H1 (cell line): ENCODE data around the gene CRCP. TPM values are rescaled to one million over a fixed set of nuclear protein-coding genes. Genes with fewer than 3 reads are reported as not detected.

ENCODE experiments used
- CREB1 ChIP-seq: IDR thresholded peaks from 2 replicates; pipeline ENCODE4 v1.6.1; 2012; ENCODE audit warnings: inconsistent platforms
- EP300 ChIP-seq, 2 experiments: IDR thresholded peaks; 1 replicate in 1 of 2; 2 replicates in 1 of 2; pipeline ENCODE4 v1.6.1; 2011 to 2012; ENCODE audit warnings: low read depth in 2 of 2, low read length in 2 of 2, mild to moderate bottlenecking in 2 of 2, borderline replicate concordance in 1 of 2, inconsistent platforms in 1 of 2, moderate library complexity in 1 of 2
- KDM1A ChIP-seq: fragments of 200-600, 300-600 bp; sonication (generic); IDR thresholded peaks from 2 replicates; pipeline ENCODE4 v1.7.1; 2016; ENCODE audit warnings: mild to moderate bottlenecking, low read length, borderline replicate concordance
- SIRT6 ChIP-seq: IDR thresholded peaks from one replicate; pipeline ENCODE4 v1.7.1; 2012; ENCODE audit warnings: low read length, inconsistent platforms
- YY1 ChIP-seq: IDR thresholded peaks from 2 replicates; pipeline ENCODE4 v1.6.1; 2011; ENCODE audit warnings: low read depth, mild to moderate bottlenecking, low read length
- polyA plus RNA-seq, 7 experiments: library from polyadenylated mRNA; depleted of rRNA in 3 of 7; stranded (reverse) in 5 of 7; unstranded in 2 of 7; fragments of >200 nt in 5 of 7; fragments of 200-250 nt in 2 of 7; gene quantifications; 1 replicate in 5 of 7; 2 replicates in 1 of 7; 4 replicates in 1 of 7; pipeline versions ENCODE4 v1.2.1 to v1.2.3, GENCODE V29; 2011 to 2013; ENCODE audit warnings: missing spikeins in 2 of 7, mixed read lengths in 2 of 7
- total RNA-seq: library from RNA; stranded (reverse); fragmentation: NEBNext Ultra II Directional; extraction: Animal tissue kit (Norgen Biotek cat#: 25700); gene quantifications from 2 replicates; pipeline ENCODE4 v1.2.1, GENCODE V29; 2021
- TF ChIP-seq, protein P1 (sequence below): fragments of 300-600 bp; sonication (generic); IDR thresholded peaks from 2 replicates; pipeline ENCODE4 v1.7.1; 2012; ENCODE audit warnings: low read length, moderate library complexity, mild to moderate bottlenecking, inconsistent platforms; ENCODE audit not compliant: insufficient replicate concordance
- TF ChIP-seq, protein P2 (sequence below): IDR thresholded peaks from 2 replicates; pipeline ENCODE4 v1.6.1; 2012; ENCODE audit warnings: inconsistent platforms
- TF ChIP-seq, protein P3 (sequence below): IDR thresholded peaks from 2 replicates; pipeline ENCODE4 v1.6.1; 2012; ENCODE audit warnings: low read length, inconsistent platforms

CRCP gene
- total and polyA plus RNA-seq, 2 of the 8 experiments (the other 6 are each of a cell fraction or from before 2014, with no cell fraction given) = 15.0 to 29.3 TPM

DNA sequence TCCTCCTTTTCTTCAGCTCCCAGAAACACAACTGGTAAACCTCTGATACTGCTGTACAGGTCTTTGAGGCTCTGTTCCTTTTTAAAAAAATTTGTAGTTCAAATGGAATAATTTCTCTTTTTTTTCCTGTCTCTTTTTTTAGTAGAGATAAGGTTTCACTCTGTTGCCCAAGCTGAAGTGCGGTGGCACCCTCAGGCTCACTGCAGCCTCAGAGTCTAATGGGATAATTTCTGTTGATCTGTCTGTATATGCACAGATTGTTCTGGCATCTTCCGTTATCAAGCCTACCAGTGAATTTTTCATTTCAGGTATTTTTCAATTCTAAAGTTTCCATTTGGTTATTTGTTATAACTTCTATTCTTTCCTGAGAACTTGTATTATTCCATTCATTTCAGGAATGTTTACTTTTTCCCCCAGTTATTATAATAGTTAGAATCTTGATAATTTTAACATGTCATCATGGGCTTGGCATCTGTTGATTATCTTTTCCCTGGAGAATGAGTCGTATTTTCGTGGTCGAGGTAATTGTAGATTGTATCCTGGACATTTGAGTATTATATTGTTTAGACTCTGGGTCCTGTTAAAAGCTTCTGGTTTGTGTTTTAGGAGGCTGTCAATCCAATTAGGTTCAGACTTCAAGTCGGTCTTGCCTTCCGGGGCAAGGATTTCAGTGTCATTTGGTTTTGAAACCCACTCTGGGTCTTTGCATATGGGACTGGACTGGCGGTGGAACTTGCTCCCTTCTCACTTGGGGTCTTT lies 24.5 kb downstream of the CRCP start (continued):
- TF ChIP-seq, protein P1, sequence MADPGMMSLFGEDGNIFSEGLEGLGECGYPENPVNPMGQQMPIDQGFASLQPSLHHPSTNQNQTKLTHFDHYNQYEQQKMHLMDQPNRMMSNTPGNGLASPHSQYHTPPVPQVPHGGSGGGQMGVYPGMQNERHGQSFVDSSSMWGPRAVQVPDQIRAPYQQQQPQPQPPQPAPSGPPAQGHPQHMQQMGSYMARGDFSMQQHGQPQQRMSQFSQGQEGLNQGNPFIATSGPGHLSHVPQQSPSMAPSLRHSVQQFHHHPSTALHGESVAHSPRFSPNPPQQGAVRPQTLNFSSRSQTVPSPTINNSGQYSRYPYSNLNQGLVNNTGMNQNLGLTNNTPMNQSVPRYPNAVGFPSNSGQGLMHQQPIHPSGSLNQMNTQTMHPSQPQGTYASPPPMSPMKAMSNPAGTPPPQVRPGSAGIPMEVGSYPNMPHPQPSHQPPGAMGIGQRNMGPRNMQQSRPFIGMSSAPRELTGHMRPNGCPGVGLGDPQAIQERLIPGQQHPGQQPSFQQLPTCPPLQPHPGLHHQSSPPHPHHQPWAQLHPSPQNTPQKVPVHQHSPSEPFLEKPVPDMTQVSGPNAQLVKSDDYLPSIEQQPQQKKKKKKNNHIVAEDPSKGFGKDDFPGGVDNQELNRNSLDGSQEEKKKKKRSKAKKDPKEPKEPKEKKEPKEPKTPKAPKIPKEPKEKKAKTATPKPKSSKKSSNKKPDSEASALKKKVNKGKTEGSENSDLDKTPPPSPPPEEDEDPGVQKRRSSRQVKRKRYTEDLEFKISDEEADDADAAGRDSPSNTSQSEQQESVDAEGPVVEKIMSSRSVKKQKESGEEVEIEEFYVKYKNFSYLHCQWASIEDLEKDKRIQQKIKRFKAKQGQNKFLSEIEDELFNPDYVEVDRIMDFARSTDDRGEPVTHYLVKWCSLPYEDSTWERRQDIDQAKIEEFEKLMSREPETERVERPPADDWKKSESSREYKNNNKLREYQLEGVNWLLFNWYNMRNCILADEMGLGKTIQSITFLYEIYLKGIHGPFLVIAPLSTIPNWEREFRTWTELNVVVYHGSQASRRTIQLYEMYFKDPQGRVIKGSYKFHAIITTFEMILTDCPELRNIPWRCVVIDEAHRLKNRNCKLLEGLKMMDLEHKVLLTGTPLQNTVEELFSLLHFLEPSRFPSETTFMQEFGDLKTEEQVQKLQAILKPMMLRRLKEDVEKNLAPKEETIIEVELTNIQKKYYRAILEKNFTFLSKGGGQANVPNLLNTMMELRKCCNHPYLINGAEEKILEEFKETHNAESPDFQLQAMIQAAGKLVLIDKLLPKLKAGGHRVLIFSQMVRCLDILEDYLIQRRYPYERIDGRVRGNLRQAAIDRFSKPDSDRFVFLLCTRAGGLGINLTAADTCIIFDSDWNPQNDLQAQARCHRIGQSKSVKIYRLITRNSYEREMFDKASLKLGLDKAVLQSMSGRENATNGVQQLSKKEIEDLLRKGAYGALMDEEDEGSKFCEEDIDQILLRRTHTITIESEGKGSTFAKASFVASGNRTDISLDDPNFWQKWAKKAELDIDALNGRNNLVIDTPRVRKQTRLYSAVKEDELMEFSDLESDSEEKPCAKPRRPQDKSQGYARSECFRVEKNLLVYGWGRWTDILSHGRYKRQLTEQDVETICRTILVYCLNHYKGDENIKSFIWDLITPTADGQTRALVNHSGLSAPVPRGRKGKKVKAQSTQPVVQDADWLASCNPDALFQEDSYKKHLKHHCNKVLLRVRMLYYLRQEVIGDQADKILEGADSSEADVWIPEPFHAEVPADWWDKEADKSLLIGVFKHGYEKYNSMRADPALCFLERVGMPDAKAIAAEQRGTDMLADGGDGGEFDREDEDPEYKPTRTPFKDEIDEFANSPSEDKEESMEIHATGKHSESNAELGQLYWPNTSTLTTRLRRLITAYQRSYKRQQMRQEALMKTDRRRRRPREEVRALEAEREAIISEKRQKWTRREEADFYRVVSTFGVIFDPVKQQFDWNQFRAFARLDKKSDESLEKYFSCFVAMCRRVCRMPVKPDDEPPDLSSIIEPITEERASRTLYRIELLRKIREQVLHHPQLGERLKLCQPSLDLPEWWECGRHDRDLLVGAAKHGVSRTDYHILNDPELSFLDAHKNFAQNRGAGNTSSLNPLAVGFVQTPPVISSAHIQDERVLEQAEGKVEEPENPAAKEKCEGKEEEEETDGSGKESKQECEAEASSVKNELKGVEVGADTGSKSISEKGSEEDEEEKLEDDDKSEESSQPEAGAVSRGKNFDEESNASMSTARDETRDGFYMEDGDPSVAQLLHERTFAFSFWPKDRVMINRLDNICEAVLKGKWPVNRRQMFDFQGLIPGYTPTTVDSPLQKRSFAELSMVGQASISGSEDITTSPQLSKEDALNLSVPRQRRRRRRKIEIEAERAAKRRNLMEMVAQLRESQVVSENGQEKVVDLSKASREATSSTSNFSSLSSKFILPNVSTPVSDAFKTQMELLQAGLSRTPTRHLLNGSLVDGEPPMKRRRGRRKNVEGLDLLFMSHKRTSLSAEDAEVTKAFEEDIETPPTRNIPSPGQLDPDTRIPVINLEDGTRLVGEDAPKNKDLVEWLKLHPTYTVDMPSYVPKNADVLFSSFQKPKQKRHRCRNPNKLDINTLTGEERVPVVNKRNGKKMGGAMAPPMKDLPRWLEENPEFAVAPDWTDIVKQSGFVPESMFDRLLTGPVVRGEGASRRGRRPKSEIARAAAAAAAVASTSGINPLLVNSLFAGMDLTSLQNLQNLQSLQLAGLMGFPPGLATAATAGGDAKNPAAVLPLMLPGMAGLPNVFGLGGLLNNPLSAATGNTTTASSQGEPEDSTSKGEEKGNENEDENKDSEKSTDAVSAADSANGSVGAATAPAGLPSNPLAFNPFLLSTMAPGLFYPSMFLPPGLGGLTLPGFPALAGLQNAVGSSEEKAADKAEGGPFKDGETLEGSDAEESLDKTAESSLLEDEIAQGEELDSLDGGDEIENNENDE = no peak
- TF ChIP-seq, protein P2, sequence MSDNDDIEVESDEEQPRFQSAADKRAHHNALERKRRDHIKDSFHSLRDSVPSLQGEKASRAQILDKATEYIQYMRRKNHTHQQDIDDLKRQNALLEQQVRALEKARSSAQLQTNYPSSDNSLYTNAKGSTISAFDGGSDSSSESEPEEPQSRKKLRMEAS = no peak
- TF ChIP-seq CREB1 = no peak
- TF ChIP-seq SIRT6 = no peak
- no peak for TF ChIP-seq KDM1A
- TF ChIP-seq, protein P3, sequence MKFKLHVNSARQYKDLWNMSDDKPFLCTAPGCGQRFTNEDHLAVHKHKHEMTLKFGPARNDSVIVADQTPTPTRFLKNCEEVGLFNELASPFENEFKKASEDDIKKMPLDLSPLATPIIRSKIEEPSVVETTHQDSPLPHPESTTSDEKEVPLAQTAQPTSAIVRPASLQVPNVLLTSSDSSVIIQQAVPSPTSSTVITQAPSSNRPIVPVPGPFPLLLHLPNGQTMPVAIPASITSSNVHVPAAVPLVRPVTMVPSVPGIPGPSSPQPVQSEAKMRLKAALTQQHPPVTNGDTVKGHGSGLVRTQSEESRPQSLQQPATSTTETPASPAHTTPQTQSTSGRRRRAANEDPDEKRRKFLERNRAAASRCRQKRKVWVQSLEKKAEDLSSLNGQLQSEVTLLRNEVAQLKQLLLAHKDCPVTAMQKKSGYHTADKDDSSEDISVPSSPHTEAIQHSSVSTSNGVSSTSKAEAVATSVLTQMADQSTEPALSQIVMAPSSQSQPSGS = no peak
- no peak for TF ChIP-seq YY1
- no peak for TF ChIP-seq EP300 (IDR thresholded peaks at IDR 0.05; ENCODE audit: borderline replicate concordance in 1 of 2, low read depth in 2 of 2, low read length in 2 of 2)
